CD14-positive monocyte (primary cell): ENCODE results near the gene ZNF761. TPM values are rescaled to one million over a fixed set of nuclear protein-coding genes. Genes with fewer than 3 reads are reported as not detected.
"Not testable (repeated sequence)": the region's sequence is repeated elsewhere in the genome, so short reads cannot be mapped to it uniquely, and the experiment has no call there.

ENCODE experiments used
- DNase-seq, 3 donors: peaks; one replicate each; pipeline ENCODE4 v3.0.0-alpha.2; 2011 to 2022
- H2AFZ ChIP-seq: 2 replicates; pipeline ENCODE4 v1.6.0; 2012; ENCODE audit warnings: mild to moderate bottlenecking, low read depth, low read length, inconsistent platforms; ENCODE audit not compliant: insufficient read depth, poor library complexity, severe bottlenecking
- H3K27ac ChIP-seq, 2 donors: 1 replicate in 1 of 2; 2 replicates in 1 of 2; pipeline ENCODE4 v1.5.1; 2012 to 2013; ENCODE audit warnings: low read length in 2 of 2, control low read depth in 1 of 2, inconsistent platforms in 1 of 2, low read depth in 1 of 2, mild to moderate bottlenecking in 1 of 2
- H3K27me3 ChIP-seq, 2 donors: one replicate each; pipeline versions ENCODE4 v1.6.0 to v1.6.1; 2011 to 2013; ENCODE audit warnings: low read length in 2 of 2; ENCODE audit not compliant: control insufficient read depth in 2 of 2, insufficient read depth in 2 of 2
- H3K36me3 ChIP-seq, 2 donors: replicated peaks in 1 of 2; 1 replicate in 1 of 2; 2 replicates in 1 of 2; pipeline versions ENCODE4 v1.5.1 to v1.6.1; 2012 to 2013; ENCODE audit warnings: low read length in 2 of 2, control low read depth in 1 of 2, inconsistent platforms in 1 of 2, mild to moderate bottlenecking in 1 of 2; ENCODE audit not compliant: insufficient read depth in 2 of 2, control insufficient read depth in 1 of 2
- H3K4me1 ChIP-seq, 2 donors: 1 replicate in 1 of 2; 2 replicates in 1 of 2; pipeline versions ENCODE4 v1.5.1 to v1.6.1; 2012 to 2013; ENCODE audit warnings: low read length in 2 of 2, control low read depth in 1 of 2, inconsistent platforms in 1 of 2, mild to moderate bottlenecking in 1 of 2, moderate library complexity in 1 of 2; ENCODE audit not compliant: insufficient read depth in 2 of 2, control insufficient read depth in 1 of 2
- H3K4me2 ChIP-seq: replicated peaks from 2 replicates; pipeline ENCODE3; 2012; ENCODE audit warnings: low read length, moderate library complexity, mild to moderate bottlenecking; ENCODE audit not compliant: poor library complexity, severe bottlenecking; ENCODE audit errors: extremely low read depth
- H3K4me3 ChIP-seq, 3 experiments: fragments of 200-600 bp in 1 of 3; sonication (generic) in 1 of 3; replicated peaks in 1 of 3; 1 replicate in 2 of 3; 2 replicates in 1 of 3; pipeline ENCODE4 v1.5.1; 2011 to 2013; ENCODE audit warnings: low read length in 3 of 3, mild to moderate bottlenecking in 3 of 3, control low read depth in 2 of 3, low read depth in 2 of 3, inconsistent platforms in 1 of 3, moderate library complexity in 1 of 3
- H3K79me2 ChIP-seq: 2 replicates; pipeline ENCODE4 v1.6.0; 2012; ENCODE audit warnings: mild to moderate bottlenecking, control low read depth, inconsistent platforms, low read length, moderate library complexity; ENCODE audit not compliant: insufficient read depth
- H3K9ac ChIP-seq: 2 replicates; pipeline ENCODE4 v1.6.0; 2017; ENCODE audit warnings: low read length, mild to moderate bottlenecking; ENCODE audit not compliant: insufficient read depth, poor library complexity, severe bottlenecking
- H3K9me3 ChIP-seq, 2 donors: replicated peaks in 1 of 2; 1 replicate in 1 of 2; 2 replicates in 1 of 2; pipeline versions ENCODE4 v1.5.1 to v1.6.1; 2012 to 2013; ENCODE audit warnings: low read length in 2 of 2, control low read depth in 1 of 2; ENCODE audit not compliant: control insufficient read depth in 1 of 2, insufficient read depth in 1 of 2
- H4K20me1 ChIP-seq: 2 replicates; pipeline ENCODE4 v1.6.0; 2012; ENCODE audit warnings: mild to moderate bottlenecking, low read length, control low read depth, moderate library complexity; ENCODE audit not compliant: insufficient read depth
- H3K27ac Mint-ChIP-seq, 7 donors: one replicate each; pipeline ENCODE4 v1.8.0; 2020; ENCODE audit warnings: mild to moderate bottlenecking in 7 of 7, mixed read lengths in 7 of 7, moderate library complexity in 6 of 7, inconsistent platforms in 2 of 7
- H3K27me3 Mint-ChIP-seq, 3 donors: one replicate each; pipeline ENCODE4 v1.8.0; 2021 to 2022; ENCODE audit warnings: low read depth in 3 of 3, mild to moderate bottlenecking in 3 of 3, mixed read lengths in 3 of 3, moderate library complexity in 3 of 3, inconsistent platforms in 1 of 3
- H3K36me3 Mint-ChIP-seq, 2 donors: one replicate each; pipeline ENCODE4 v1.8.0; 2020; ENCODE audit warnings: mixed read lengths in 2 of 2, inconsistent platforms in 1 of 2, mild to moderate bottlenecking in 1 of 2
- H3K4me1 Mint-ChIP-seq: one replicate; pipeline ENCODE4 v1.8.0; 2020; ENCODE audit warnings: mild to moderate bottlenecking, mixed read lengths
- H3K4me3 Mint-ChIP-seq, 2 donors: one replicate each; pipeline ENCODE4 v1.8.0; 2020; ENCODE audit warnings: mild to moderate bottlenecking in 2 of 2, mixed read lengths in 2 of 2, moderate library complexity in 1 of 2
- H3K9me3 Mint-ChIP-seq, 7 donors: one replicate each; pipeline ENCODE4 v1.8.0; 2020 to 2022; ENCODE audit warnings: mixed read lengths in 7 of 7, mild to moderate bottlenecking in 6 of 7, moderate library complexity in 6 of 7, inconsistent platforms in 2 of 7
- CTCF ChIP-seq: fragments of 200-600 bp; IDR thresholded peaks from one replicate; pipeline ENCODE4 v1.8.0; 2022; ENCODE audit warnings: antibody characterized with exemption, mild to moderate bottlenecking
- WGBS: methylation state at CpG from one replicate; pipeline ENCODE4 v1.1.5; 2013; ENCODE audit warnings: missing lambda C conversion rate; ENCODE audit not compliant: insufficient coverage; 5-methylcytosine and 5-hydroxymethylcytosine counted together
- intact Hi-C, 2 donors: fragments of 100-400 bp; cut with micrococcal nuclease; formaldehyde crosslinking; loops; one replicate each; pipeline versions ENCODE4 v1.15.0 to v1.15.1; 2023
- polyA plus RNA-seq, 3 donors: library from polyadenylated mRNA; depleted of rRNA in 1 of 3; unstranded in 2 of 3; stranded (reverse) in 1 of 3; fragments of 300-500 nt in 2 of 3; fragments of >200 nt in 1 of 3; fragmentation: Illumina TruSeq in 2 of 3; gene quantifications; 1 replicate in 2 of 3; 2 replicates in 1 of 3; pipeline ENCODE4 v1.2.3, GENCODE V29; 2012 to 2021

The ZNF761 gene
- polyA plus RNA-seq, 3 donors: 3.4 to 6.1 (median 5.6) TPM

GRCh38 chr19:53424968-53425597 lies 6.7 kb upstream of the ZNF761 start:
- H3K4me3 ChIP-seq: no peak overlapping the region
- H3K27ac ChIP-seq: no peak overlapping the region
- no peaks in the 10 kb centered on the region for H3K79me2 ChIP-seq
- Mint-ChIP-seq H3K4me1 (peaks cover 2% of the 10 kb centered on the region), H3K27me3 (peaks cover 0 to 4% (median 0%) of the 10 kb centered on the region in 3 donors), H3K9me3 (peaks cover 0 to 12% (median 4%) of the 10 kb centered on the region in 7 donors), H3K36me3 (no peaks in the 10 kb centered on the region), H3K27ac (no peak overlapping the region), H3K4me3 (no peak overlapping the region)
- no peaks in the 10 kb centered on the region for H3K4me1 ChIP-seq
- 20% methylated on average over 5 of the region's 9 CpGs for WGBS
- no peak overlapping the region for H3K4me2 ChIP-seq
- H3K27me3 ChIP-seq: no peaks in the 10 kb centered on the region
- H3K9ac ChIP-seq: no peak overlapping the region
- H3K36me3 ChIP-seq: no peaks in the 10 kb centered on the region
- H4K20me1 ChIP-seq: no peaks in the 10 kb centered on the region
- H3K9me3 ChIP-seq: peaks cover 0 to under 1% of the 10 kb centered on the region in 2 donors
- intact Hi-C loops: loop anchor here (2.0 kb wide), 1 partner anchor 322 kb away; no protein-coding TSS in a partner anchor
- peak; percentile 80 for TF ChIP-seq CTCF
- no peak overlapping the region for H2AFZ ChIP-seq
- peak; percentile 63 to 73 (median 69) for DNase-seq

GRCh38 chr19:53432088-53432661 lies 391 bp downstream of the ZNF761 start:
- H3K27ac ChIP-seq: peak overlapping the region; percentile 66 to 93
- under 1% methylated on average over 25 of the region's 30 CpGs for WGBS
- intact Hi-C loops: loop anchor here (2.0 to 10.0 kb wide), 6 partner anchors 35 to 235 kb away; partner anchors contain the start of genes ZNF765 (in 2 of the 2) and ZNF813 (in 2 of the 2)
- H3K27me3 ChIP-seq: peaks cover 0 to 4% of the 10 kb centered on the region in 2 donors
- no peak for TF ChIP-seq CTCF
- peak overlapping the region; percentile 99 for H2AFZ ChIP-seq
- peaks cover 13 to 40% of the 10 kb centered on the region in 2 donors for H3K36me3 ChIP-seq
- H3K4me3 Mint-ChIP-seq: peak overlapping the region; percentile 93 to 96
- peaks cover 16 to 26% of the 10 kb centered on the region in 2 donors for H3K9me3 ChIP-seq
- peaks cover 1 to 9% (median 6%) of the 10 kb centered on the region in 3 donors for H3K27me3 Mint-ChIP-seq
- peaks cover 19% of the 10 kb centered on the region for H3K4me1 Mint-ChIP-seq
- peak overlapping the region; percentile 51 to 94 (median 91) for H3K4me3 ChIP-seq
- no peaks in the 10 kb centered on the region for H4K20me1 ChIP-seq
- peak overlapping the region; percentile 93 to 96 (median 94) for H3K27ac Mint-ChIP-seq
- peaks cover 27% of the 10 kb centered on the region for H3K79me2 ChIP-seq
- H3K9me3 Mint-ChIP-seq: peaks cover 5 to 30% (median 22%) of the 10 kb centered on the region in 7 donors
- peak in 2 of 3 donors; percentile 6 to 8 for DNase-seq
- H3K4me2 ChIP-seq: peak overlapping the region; percentile 80
- H3K36me3 Mint-ChIP-seq: peaks cover 33 to 37% of the 10 kb centered on the region in 2 donors
- peaks cover 18 to 20% of the 10 kb centered on the region in 2 donors for H3K4me1 ChIP-seq
- H3K9ac ChIP-seq: peak overlapping the region; percentile 90

GRCh38 chr19:53443809-53444208 lies 12.0 kb downstream of the ZNF761 start:
- Histone ChIP-seq H3K9me3 (peaks cover 80 to 88% of the 10 kb centered on the region in 2 donors), H3K4me3 (peak overlapping the region in 1 of 3 experiments; percentile 25), H3K36me3 (peaks cover 24 to 74% of the 10 kb centered on the region in 2 donors)
- H3K27me3 ChIP-seq, H3K9ac ChIP-seq, H3K27ac ChIP-seq, H3K4me2 ChIP-seq, H3K4me1 ChIP-seq, DNase-seq, H3K79me2 ChIP-seq, H3K27ac Mint-ChIP-seq, H3K4me1 Mint-ChIP-seq, H3K27me3 Mint-ChIP-seq, H4K20me1 ChIP-seq, H3K4me3 Mint-ChIP-seq, H2AFZ ChIP-seq, intact Hi-C loops: not testable (repeated sequence)
- WGBS: no CpG with 5 or more reads among the region's 2 CpGs
- peaks cover 63 to 93% of the 10 kb centered on the region in 2 donors for H3K36me3 Mint-ChIP-seq
- H3K9me3 Mint-ChIP-seq: peaks cover 63 to 93% (median 87%) of the 10 kb centered on the region in 7 donors
